ENCODE measurements around the gene DHFR.
A peak's percentile ranks its signal among the peaks of the same experiment; 100 is the strongest.

Gene DHFR

GRCh38 chr5:80688648-80689420 lies 34.1 kb upstream of the DHFR start:
- no peaks in the 10 kb centered on the region for H3K9me2 ChIP-seq (replicated peaks; ENCODE audit: control insufficient read depth, low read length)
- no peaks in the 10 kb centered on the region for H3K4me1 ChIP-seq (ENCODE audit: control insufficient read depth, low read length)
- H3F3A ChIP-seq (ENCODE audit: control insufficient read depth, insufficient read depth): no peaks in the 10 kb centered on the region
- H3K4me3 ChIP-seq (ENCODE audit: low read length): no peak overlapping the region
- H3K9me3 ChIP-seq (ENCODE audit: control insufficient read depth, insufficient read depth, low read length): no peaks in the 10 kb centered on the region
- H3K36me3 ChIP-seq (ENCODE audit: control insufficient read depth, low read length): peaks cover 13% of the 10 kb centered on the region
- TF ChIP-seq EZH2phosphoT487 (IDR thresholded peaks at IDR 0.05; ENCODE audit: borderline replicate concordance, low read length) (no peak), CTCF (IDR thresholded peaks at IDR 0.05; ENCODE audit: low read depth, low read length, poor library complexity, severe bottlenecking) (no peak)
- H3K27me3 ChIP-seq (ENCODE audit: control insufficient read depth, low read length): no peaks in the 10 kb centered on the region
- H3K4me2 ChIP-seq (ENCODE audit: low read length): no peak overlapping the region
- no peak overlapping the region for H3K27ac ChIP-seq (ENCODE audit: low read depth, low read length)
- H4K20me1 ChIP-seq (ENCODE audit: control insufficient read depth, insufficient read depth, low read depth, low read length): no peaks in the 10 kb centered on the region
- peaks cover 9% of the 10 kb centered on the region; the same call in 1 of the 2 replicates for H3K79me2 ChIP-seq (ENCODE audit: control insufficient read depth, low read length)

GRCh38 chr5:80686757-80687156 lies 32.0 kb upstream of the DHFR start:
- Histone ChIP-seq H3K36me3 (ENCODE audit: control insufficient read depth, low read length) (peaks cover 27% of the 10 kb centered on the region), H3K9me3 (ENCODE audit: control insufficient read depth, insufficient read depth, low read length) (no peaks in the 10 kb centered on the region), H3K4me2 (ENCODE audit: low read length) (no peak overlapping the region), H3K27me3 (ENCODE audit: control insufficient read depth, low read length) (no peaks in the 10 kb centered on the region), H3K9me2 (replicated peaks; ENCODE audit: control insufficient read depth, low read length) (no peaks in the 10 kb centered on the region), H4K20me1 (ENCODE audit: control insufficient read depth, insufficient read depth, low read depth, low read length) (no peaks in the 10 kb centered on the region), H3K4me3 (ENCODE audit: low read length) (no peak overlapping the region), H3F3A (ENCODE audit: control insufficient read depth, insufficient read depth) (no peaks in the 10 kb centered on the region), H3K79me2 (ENCODE audit: control insufficient read depth, low read length) (peaks cover 10% of the 10 kb centered on the region; the same call in 1 of the 2 replicates), H3K27ac (ENCODE audit: low read depth, low read length) (no peak overlapping the region), H3K4me1 (ENCODE audit: control insufficient read depth, low read length) (no peaks in the 10 kb centered on the region)
- TF ChIP-seq EZH2phosphoT487 (IDR thresholded peaks at IDR 0.05; ENCODE audit: borderline replicate concordance, low read length) (no peak), CTCF (IDR thresholded peaks at IDR 0.05; ENCODE audit: low read depth, low read length, poor library complexity, severe bottlenecking) (peak; percentile 11)

GRCh38 chr5:80676706-80677105 lies 21.9 kb upstream of the DHFR start:
- Histone ChIP-seq H4K20me1 (ENCODE audit: control insufficient read depth, insufficient read depth, low read depth, low read length) (peaks cover 3% of the 10 kb centered on the region; the same call in 1 of the 2 replicates), H3K27me3 (ENCODE audit: control insufficient read depth, low read length) (no peaks in the 10 kb centered on the region), H3K9me3 (ENCODE audit: control insufficient read depth, insufficient read depth, low read length) (no peaks in the 10 kb centered on the region), H3K4me1 (ENCODE audit: control insufficient read depth, low read length) (no peaks in the 10 kb centered on the region), H3K9me2 (replicated peaks; ENCODE audit: control insufficient read depth, low read length) (no peaks in the 10 kb centered on the region), H3K79me2 (ENCODE audit: control insufficient read depth, low read length) (no peaks in the 10 kb centered on the region; the same call in 1 of the 2 replicates), H3F3A (ENCODE audit: control insufficient read depth, insufficient read depth) (no peaks in the 10 kb centered on the region; the same call in 1 of the 2 replicates), H3K4me2 (ENCODE audit: low read length) (no peak overlapping the region), H3K27ac (ENCODE audit: low read depth, low read length) (no peak overlapping the region), H3K4me3 (ENCODE audit: low read length) (no peak overlapping the region), H3K36me3 (ENCODE audit: control insufficient read depth, low read length) (peaks cover 75% of the 10 kb centered on the region)
- TF ChIP-seq EZH2phosphoT487 (IDR thresholded peaks at IDR 0.05; ENCODE audit: borderline replicate concordance, low read length) (no peak), CTCF (IDR thresholded peaks at IDR 0.05; ENCODE audit: low read depth, low read length, poor library complexity, severe bottlenecking) (no peak)

All from DOHH2 (cell line).